Lower lobe of right lung (tissue), 2 donors: Measurements from ENCODE around the gene MARCOL. TPM values are rescaled to one million over a fixed set of nuclear protein-coding genes. Genes with fewer than 3 reads are reported as not detected.

Experiments
- ATAC-seq, 2 donors: fragments of 200-7000 bp; cut with Tn5 transposase; one replicate each; pipeline ENCODE4 v1.9.1; 2020 to 2022; ENCODE audit warnings: mild to moderate bottlenecking in 2 of 2, moderate library complexity in 2 of 2
- DNase-seq: peaks from one replicate; pipeline ENCODE4 v3.0.0-alpha.2; 2020
- H3K27ac ChIP-seq: fragments of 200-600 bp; one replicate; pipeline ENCODE4 v1.8.0; 2022
- H3K27me3 ChIP-seq: fragments of 200-600 bp; one replicate; pipeline ENCODE4 v1.8.0; 2022; ENCODE audit warnings: low read depth
- H3K36me3 ChIP-seq: fragments of 200-600 bp; one replicate; pipeline ENCODE4 v1.8.0; 2022; ENCODE audit warnings: mild to moderate bottlenecking
- H3K4me1 ChIP-seq: fragments of 200-600 bp; one replicate; pipeline ENCODE4 v1.8.0; 2022
- H3K4me3 ChIP-seq: fragments of 200-600 bp; one replicate; pipeline ENCODE4 v1.8.0; 2022; ENCODE audit warnings: mild to moderate bottlenecking
- H3K9me3 ChIP-seq: fragments of 200-600 bp; one replicate; pipeline ENCODE4 v1.8.0; 2022
- intact Hi-C: fragments of 100-400 bp; cut with DNase I; formaldehyde crosslinking; loops from one replicate; pipeline ENCODE4 v1.11.0; 2022
- long read RNA-seq: library from polyadenylated mRNA; unstranded; transcript quantifications from one replicate; pipeline ENCODE4 v2.0.0, GENCODE V29; 2021
- total RNA-seq: library from RNA; stranded (reverse); fragmentation: NEBNext Ultra II Directional; extraction: Animal tissue kit (Norgen Biotek cat#: 25700); gene quantifications from one replicate; pipeline ENCODE4 v1.2.1, GENCODE V29; 2021
- TF ChIP-seq, protein P1 (sequence below): fragments of 200-600 bp; IDR thresholded peaks from one replicate; pipeline ENCODE4 v1.8.0; 2022; ENCODE audit warnings: antibody characterized with exemption, mild to moderate bottlenecking
- donor health status: DM: no; HTN: yes; CAD: no; lungs with severe emphysema.

Gene MARCOL, protein sequence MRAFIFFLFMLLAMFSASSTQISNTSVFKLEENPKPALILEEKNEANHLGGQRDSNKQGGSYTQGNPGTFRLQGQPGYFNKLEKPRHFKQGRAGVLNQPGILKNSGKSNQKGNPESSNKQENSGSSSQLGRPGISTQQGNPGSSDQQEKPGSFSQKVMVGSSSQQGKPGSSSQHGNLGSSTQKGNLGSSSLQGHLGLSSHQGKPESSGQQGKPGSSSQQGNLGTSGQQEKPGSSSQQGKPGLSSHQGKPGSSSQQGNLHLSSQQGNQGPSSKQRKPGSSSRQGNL
- total RNA-seq = not detected
- long read RNA-seq = 0 reads

DNA sequence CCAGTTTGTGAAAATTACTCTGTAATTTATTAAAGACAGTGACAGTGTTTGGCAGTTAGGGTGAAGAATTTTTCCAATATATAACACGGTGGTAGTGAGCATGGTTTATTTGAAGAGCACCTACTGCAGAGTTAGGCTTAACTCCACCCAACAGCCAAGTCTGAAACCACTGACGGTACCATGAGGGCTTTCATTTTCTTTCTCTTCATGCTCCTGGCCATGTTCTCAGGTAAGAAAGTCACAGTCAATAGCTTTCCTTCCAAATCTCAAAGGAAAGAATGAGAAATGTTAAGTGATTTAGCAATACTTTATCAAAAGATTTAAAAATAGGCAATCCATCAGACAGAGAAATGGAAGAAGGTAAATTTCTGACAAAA is at the start of gene MARCOL:
TSS of gene MARCOL (plus strand) at position 108 of the 377 bp plus-strand sequence. CDS start at position 181, 73 bp downstream.
- H3K27ac ChIP-seq = no peak within 1 kb of the TSS

DNA sequence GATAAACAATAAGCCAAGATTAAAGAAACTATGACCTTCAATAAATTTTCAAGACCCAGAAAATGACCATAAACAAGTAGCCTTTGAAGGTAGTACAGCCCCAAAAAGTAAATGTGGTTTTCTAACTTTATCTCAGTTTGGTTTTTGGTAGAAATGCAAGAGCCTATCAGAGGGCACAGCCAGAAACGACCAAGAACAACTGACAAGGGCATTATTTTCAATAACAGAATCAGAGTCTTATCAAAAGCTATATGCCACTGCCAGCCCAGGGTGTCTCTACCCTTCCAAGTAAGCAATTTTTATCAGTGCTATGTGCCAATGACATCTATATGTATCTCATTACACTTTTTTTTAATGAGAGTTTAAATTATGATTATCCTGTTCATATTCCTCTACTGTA is 47.3 kb upstream of the MARCOL start:
- Histone ChIP-seq H3K36me3 (no peaks in the 10 kb centered on the region), H3K27ac (no peak overlapping the region), H3K4me1 (no peaks in the 10 kb centered on the region), H3K27me3 (no peaks in the 10 kb centered on the region), H3K9me3 (no peaks in the 10 kb centered on the region), H3K4me3 (no peak overlapping the region)
- intact Hi-C loops = no loop called here
- TF ChIP-seq, protein P1, sequence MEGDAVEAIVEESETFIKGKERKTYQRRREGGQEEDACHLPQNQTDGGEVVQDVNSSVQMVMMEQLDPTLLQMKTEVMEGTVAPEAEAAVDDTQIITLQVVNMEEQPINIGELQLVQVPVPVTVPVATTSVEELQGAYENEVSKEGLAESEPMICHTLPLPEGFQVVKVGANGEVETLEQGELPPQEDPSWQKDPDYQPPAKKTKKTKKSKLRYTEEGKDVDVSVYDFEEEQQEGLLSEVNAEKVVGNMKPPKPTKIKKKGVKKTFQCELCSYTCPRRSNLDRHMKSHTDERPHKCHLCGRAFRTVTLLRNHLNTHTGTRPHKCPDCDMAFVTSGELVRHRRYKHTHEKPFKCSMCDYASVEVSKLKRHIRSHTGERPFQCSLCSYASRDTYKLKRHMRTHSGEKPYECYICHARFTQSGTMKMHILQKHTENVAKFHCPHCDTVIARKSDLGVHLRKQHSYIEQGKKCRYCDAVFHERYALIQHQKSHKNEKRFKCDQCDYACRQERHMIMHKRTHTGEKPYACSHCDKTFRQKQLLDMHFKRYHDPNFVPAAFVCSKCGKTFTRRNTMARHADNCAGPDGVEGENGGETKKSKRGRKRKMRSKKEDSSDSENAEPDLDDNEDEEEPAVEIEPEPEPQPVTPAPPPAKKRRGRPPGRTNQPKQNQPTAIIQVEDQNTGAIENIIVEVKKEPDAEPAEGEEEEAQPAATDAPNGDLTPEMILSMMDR = no peak
- no peak for DNase-seq
- no peak for ATAC-seq

More for the DNA sequence above, at the start of gene MARCOL:
- DNase-seq (no peak), ATAC-seq (no peak)
- intact Hi-C loops = no loop called here
- Histone ChIP-seq H3K9me3 (no peaks in the 10 kb centered on the region), H3K27me3 (no peaks in the 10 kb centered on the region), H3K4me1 (no peaks in the 10 kb centered on the region), H3K4me3 (no peak within 1 kb of the TSS), H3K36me3 (no peaks in the 10 kb centered on the region)
- TF ChIP-seq, protein P1 = no peak

DNA sequence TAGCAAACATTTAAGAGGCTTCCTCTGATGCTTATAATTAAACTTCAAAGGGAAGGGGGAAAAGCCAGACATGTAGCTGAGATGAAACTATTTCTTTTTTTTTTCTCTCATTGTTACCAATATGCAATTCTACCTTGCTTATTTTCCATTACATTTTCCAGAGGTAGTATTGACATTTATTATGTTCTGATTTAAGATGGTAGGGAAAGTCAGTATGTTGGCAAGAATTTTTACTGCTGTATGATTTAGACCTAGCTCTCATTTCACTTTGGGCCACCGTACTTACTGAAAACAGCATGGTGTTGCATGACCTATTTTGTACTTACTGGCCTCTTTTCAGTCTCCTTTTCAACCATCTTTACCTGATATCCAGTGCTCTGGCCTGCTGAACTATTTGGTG is 45.1 kb upstream of the MARCOL start:
- H3K27me3 ChIP-seq = no peaks in the 10 kb centered on the region
- DNase-seq (no peak), ATAC-seq (no peak)
- H3K4me3 ChIP-seq = no peak overlapping the region
- H3K27ac ChIP-seq = no peak overlapping the region
- intact Hi-C loops = no loop called here
- no peaks in the 10 kb centered on the region for H3K9me3 ChIP-seq
- no peaks in the 10 kb centered on the region for H3K4me1 ChIP-seq
- no peaks in the 10 kb centered on the region for H3K36me3 ChIP-seq
- TF ChIP-seq, protein P1 = no peak

DNA sequence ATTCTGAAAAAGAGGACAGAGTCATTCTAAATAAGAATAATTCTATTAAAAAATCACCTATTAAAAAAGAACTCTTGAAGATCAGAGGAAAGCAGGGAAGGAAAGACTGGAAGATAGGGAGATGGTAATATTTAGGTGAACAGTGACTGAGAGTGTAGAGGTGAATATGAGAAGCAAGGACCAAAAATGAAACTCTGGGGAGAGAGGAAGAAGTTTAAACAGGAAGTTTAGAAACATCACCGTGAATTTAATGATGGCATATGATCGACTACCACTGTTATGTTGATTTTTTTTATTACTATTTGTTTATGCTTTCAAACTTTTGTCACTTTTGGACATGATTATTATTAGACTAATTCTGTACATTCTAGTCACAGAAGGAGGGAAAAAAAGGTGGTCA is 37.2 kb upstream of the MARCOL start:
- TF ChIP-seq, protein P1 = no peak
- DNase-seq (no peak), ATAC-seq (no peak)
- no peaks in the 10 kb centered on the region for H3K36me3 ChIP-seq
- H3K27me3 ChIP-seq = no peaks in the 10 kb centered on the region
- H3K27ac ChIP-seq = no peak overlapping the region
- intact Hi-C loops = no loop called here
- H3K4me3 ChIP-seq = no peak overlapping the region
- H3K4me1 ChIP-seq = peaks cover 4% of the 10 kb centered on the region
- no peaks in the 10 kb centered on the region for H3K9me3 ChIP-seq

DNA sequence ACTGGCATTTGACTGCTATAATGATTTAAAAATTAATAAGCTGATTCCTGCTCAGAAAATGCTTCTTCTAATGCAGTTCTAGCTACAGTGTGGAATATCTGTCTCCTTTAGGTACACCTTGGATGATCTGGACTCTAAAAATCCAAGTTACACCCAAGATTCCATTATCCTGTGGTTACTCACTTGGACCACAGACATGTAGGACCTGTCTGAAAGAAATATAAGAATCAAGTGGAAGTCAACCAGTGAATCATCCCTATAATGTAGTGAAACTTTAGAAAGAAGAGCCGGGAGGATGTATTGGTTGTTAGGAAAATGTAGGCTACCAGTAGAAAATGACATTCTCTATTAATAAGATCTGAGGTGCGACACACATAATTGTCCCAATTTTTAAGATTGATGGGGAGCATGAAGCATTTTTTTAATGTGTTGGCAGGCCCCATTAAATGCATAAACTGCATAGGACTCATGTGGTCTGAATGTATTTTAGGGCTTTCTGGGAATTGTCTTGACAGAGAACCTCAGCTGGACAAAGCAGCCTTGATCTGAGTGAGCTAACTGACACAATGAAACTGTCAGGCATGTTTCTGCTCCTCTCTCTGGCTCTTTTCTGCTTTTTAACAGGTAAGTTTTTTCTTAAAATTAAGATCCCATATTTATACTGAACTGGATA is 35.7 kb upstream of the MARCOL start, which contains the start of gene SPINK6:
TSS of gene SPINK6 (plus strand) at position 512 of the 673 bp plus-strand sequence. CDS start at position 567, 55 bp downstream.
- DNase-seq (no peak), ATAC-seq (no peak)
- Histone ChIP-seq H3K9me3 (no peaks in the 10 kb centered on the region), H3K4me3 (no peak within 1 kb of the TSS), H3K27me3 (no peaks in the 10 kb centered on the region), H3K36me3 (no peaks in the 10 kb centered on the region), H3K27ac (no peak within 1 kb of the TSS), H3K4me1 (peaks cover 4% of the 10 kb centered on the region)
- TF ChIP-seq, protein P1 = no peak
- intact Hi-C loops = no loop called here
